Adrenal gland (tissue), 12 donors: ENCODE measurements around the gene PLXNA4. TPM values are rescaled to one million over a fixed set of nuclear protein-coding genes. Genes with fewer than 3 reads are reported as not detected.
"Not testable (repeated sequence)": the region's sequence is repeated elsewhere in the genome, so short reads cannot be mapped to it uniquely, and the experiment has no call there.

Experiments used
- DNase-seq, 7 donors: peaks; one replicate each; pipeline ENCODE4 v3.0.0-alpha.2; 2019 to 2020
- H3K27ac ChIP-seq, 5 donors: fragments of 200-600 bp; sonication (generic) in 4 of 5; 1 replicate in 3 of 5; 2 replicates in 2 of 5; pipeline versions ENCODE4 v1.5.1 to v1.8.0; 2016 to 2020; ENCODE audit warnings: mild to moderate bottlenecking in 1 of 5
- H3K27me3 ChIP-seq: fragments of 200-600 bp; 2 replicates; pipeline ENCODE4 v1.8.0; 2021
- H3K36me3 ChIP-seq, 2 donors: fragments of 200-600 bp; replicated peaks in 1 of 2; 1 replicate in 1 of 2; 2 replicates in 1 of 2; pipeline versions ENCODE4 v1.5.1 to v1.8.0; 2018 to 2022
- H3K4me1 ChIP-seq, 2 donors: fragments of 200-600 bp; replicated peaks in 1 of 2; 1 replicate in 1 of 2; 2 replicates in 1 of 2; pipeline versions ENCODE4 v1.5.1 to v1.8.0; 2018 to 2021
- H3K4me3 ChIP-seq, 4 donors: fragments of 200-600 bp; sonication (generic) in 3 of 4; one replicate each; pipeline ENCODE4 v1.5.1; 2016 to 2018
- H3K9me3 ChIP-seq, 3 donors: fragments of 200-600 bp; sonication (generic) in 1 of 3; replicated peaks in 1 of 3; 1 replicate in 2 of 3; 2 replicates in 1 of 3; pipeline versions ENCODE4 v1.5.1 to v1.8.0; 2016 to 2021
- CTCF ChIP-seq, 6 experiments: fragments of 450-650 bp in 4 of 6; fragments of 200-600 bp in 2 of 6; sonication (generic) in 1 of 6; IDR thresholded peaks; 1 replicate in 5 of 6; 2 replicates in 1 of 6; pipeline versions ENCODE4 v1.5.1 to v1.8.0; 2016 to 2021; ENCODE audit warnings: antibody characterized with exemption in 6 of 6, mild to moderate bottlenecking in 2 of 6, moderate library complexity in 1 of 6
- POLR2A ChIP-seq, 2 donors: fragments of 450-650 bp; IDR thresholded peaks; one replicate each; pipeline ENCODE4 v1.6.1; 2017; ENCODE audit warnings: antibody characterized with exemption in 2 of 2, mild to moderate bottlenecking in 2 of 2, moderate library complexity in 1 of 2
- WGBS, 4 donors: extraction: QIAGEN DNeasy Blood & Tissue Kit in 2 of 4; methylation state at CpG; one replicate each; pipeline versions ENCODE4 v1.1.5 to v1.1.7; 2013 to 2017; 5-methylcytosine and 5-hydroxymethylcytosine counted together
- intact Hi-C, 2 donors: fragments of 100-400 bp; cut with DNase I; formaldehyde crosslinking; loops; one replicate each; pipeline versions ENCODE4 v1.14.1 to v1.15.0; 2022 to 2023
- polyA plus RNA-seq, 3 donors: library from polyadenylated mRNA; stranded (reverse); fragments of 200-250 nt in 2 of 3; fragments of 350-450 nt in 1 of 3; fragmentation: Illumina TruSeq in 1 of 3; extraction: RNeasy Lipid Tissue Mini Kit (QIAGEN cat#74804) in 1 of 3; gene quantifications; one replicate each; pipeline ENCODE4 v1.2.3, GENCODE V29; 2013 to 2014
- total RNA-seq, 9 donors: library from RNA; depleted of rRNA in 4 of 9; stranded (reverse); fragments of >200 nt in 4 of 9; fragments of 120-200 nt in 1 of 9; fragmentation: NEBNext Ultra II Directional in 1 of 9; extraction: Animal tissue kit (Norgen Biotek cat#: 25700) in 1 of 9; gene quantifications; one replicate each; pipeline versions ENCODE4 v1.1.0 to v1.2.4, GENCODE V29; 2013 to 2023
- donor health status: healthy with polysubstance abuse.
- donor health status: Bipolar disorder and iron deficiency.
- donor health status: DM: yes; HTN: yes; CAD: no.
- donor health status: DM: no; HTN: no; CAD: no.
- donor health status: DM: no; HTN: no; CAD: no.
- donor health status: DM: yes; HTN: yes; CAD: no.

Gene PLXNA4
- total and polyA plus RNA-seq, 12 donors: 0.99 to 10.7 (median 3.6) TPM

GRCh38 chr7:132171130-132171576 is 405.1 kb downstream of the PLXNA4 start:
- no peak for DNase-seq

GRCh38 chr7:132169730-132170129 is 406.5 kb downstream of the PLXNA4 start:
- Histone ChIP-seq H3K4me3 (no peak overlapping the region), H3K4me1 (no peaks in the 10 kb centered on the region), H3K36me3 (no peaks in the 10 kb centered on the region), H3K27ac (no peak overlapping the region), H3K27me3 (no peaks in the 10 kb centered on the region), H3K9me3 (no peaks in the 10 kb centered on the region)
- no peak for TF ChIP-seq POLR2A (IDR thresholded peaks at IDR 0.05)
- intact Hi-C loops: no loop called here
- 65 to 76% (median 68%) methylated on average over 9 of the region's 9 CpGs for WGBS, 4 donors
- no peak for DNase-seq

More at GRCh38 chr7:132171130-132171576, 405.1 kb downstream of the PLXNA4 start:
- no peak overlapping the region for H3K27ac ChIP-seq
- H3K4me1 ChIP-seq: no peaks in the 10 kb centered on the region
- H3K36me3 ChIP-seq: no peaks in the 10 kb centered on the region
- 64 to 77% (median 67%) methylated on average over 3 to 5 of the region's 5 CpGs for WGBS, 4 donors
- H3K9me3 ChIP-seq: no peaks in the 10 kb centered on the region
- no peak for TF ChIP-seq CTCF (IDR thresholded peaks at IDR 0.05)
- TF ChIP-seq POLR2A (IDR thresholded peaks at IDR 0.05): no peak
- intact Hi-C loops: no loop called here
- H3K27me3 ChIP-seq: no peaks in the 10 kb centered on the region
- H3K4me3 ChIP-seq: no peak overlapping the region

- Histone ChIP-seq H3K27ac (no peak overlapping the region), H3K4me1 (no peaks in the 10 kb centered on the region), H3K36me3 (no peaks in the 10 kb centered on the region), H3K4me3 (no peak overlapping the region), H3K9me3 (no peaks in the 10 kb centered on the region), H3K27me3 (no peaks in the 10 kb centered on the region)
- TF ChIP-seq POLR2A (IDR thresholded peaks at IDR 0.05): no peak
- TF ChIP-seq CTCF (IDR thresholded peaks at IDR 0.05): no peak
- DNase-seq: no peak
- WGBS, 4 donors: 88 to 93% (median 90%) methylated on average over 8 to 17 of the region's 17 CpGs
- intact Hi-C loops: no loop called here
Observed at GRCh38 chr7:132168239-132168638, 408.0 kb downstream of the PLXNA4 start.

GRCh38 chr7:132165695-132166094 is 410.6 kb downstream of the PLXNA4 start:
- H3K36me3 ChIP-seq, H3K27ac ChIP-seq, H3K4me3 ChIP-seq, H3K9me3 ChIP-seq, H3K4me1 ChIP-seq, DNase-seq, intact Hi-C loops, H3K27me3 ChIP-seq: not testable (repeated sequence)
- 82 to 88% (median 86%) methylated on average over 7 of the region's 7 CpGs for WGBS, 4 donors

GRCh38 chr7:132164558-132165125 is 411.6 kb downstream of the PLXNA4 start:
- 82 to 89% (median 88%) methylated on average over 12 of the region's 12 CpGs for WGBS, 4 donors
- H3K27ac ChIP-seq: no peak overlapping the region
- DNase-seq: no peak
- no peaks in the 10 kb centered on the region for H3K9me3 ChIP-seq
- no peaks in the 10 kb centered on the region for H3K4me1 ChIP-seq
- H3K4me3 ChIP-seq: no peak overlapping the region
- no peaks in the 10 kb centered on the region for H3K27me3 ChIP-seq
- H3K36me3 ChIP-seq: no peaks in the 10 kb centered on the region
- TF ChIP-seq POLR2A (IDR thresholded peaks at IDR 0.05) (no peak), CTCF (IDR thresholded peaks at IDR 0.05) (no peak)
- intact Hi-C loops: no loop called here
